HG02763 (cell line): ENCODE data around the gene NPLOC4.
"Not testable (repeated sequence)": the region's sequence is repeated elsewhere in the genome, so short reads cannot be mapped to it uniquely, and the experiment has no call there.

Source experiments
- ATAC-seq: cut with Tn5 transposase; IDR thresholded peaks from one replicate; pipeline ENCODE4 v1.9.1; 2021; ENCODE audit warnings: mild to moderate bottlenecking, moderate library complexity; ENCODE audit not compliant: unreplicated experiment

The NPLOC4 gene

DNA sequence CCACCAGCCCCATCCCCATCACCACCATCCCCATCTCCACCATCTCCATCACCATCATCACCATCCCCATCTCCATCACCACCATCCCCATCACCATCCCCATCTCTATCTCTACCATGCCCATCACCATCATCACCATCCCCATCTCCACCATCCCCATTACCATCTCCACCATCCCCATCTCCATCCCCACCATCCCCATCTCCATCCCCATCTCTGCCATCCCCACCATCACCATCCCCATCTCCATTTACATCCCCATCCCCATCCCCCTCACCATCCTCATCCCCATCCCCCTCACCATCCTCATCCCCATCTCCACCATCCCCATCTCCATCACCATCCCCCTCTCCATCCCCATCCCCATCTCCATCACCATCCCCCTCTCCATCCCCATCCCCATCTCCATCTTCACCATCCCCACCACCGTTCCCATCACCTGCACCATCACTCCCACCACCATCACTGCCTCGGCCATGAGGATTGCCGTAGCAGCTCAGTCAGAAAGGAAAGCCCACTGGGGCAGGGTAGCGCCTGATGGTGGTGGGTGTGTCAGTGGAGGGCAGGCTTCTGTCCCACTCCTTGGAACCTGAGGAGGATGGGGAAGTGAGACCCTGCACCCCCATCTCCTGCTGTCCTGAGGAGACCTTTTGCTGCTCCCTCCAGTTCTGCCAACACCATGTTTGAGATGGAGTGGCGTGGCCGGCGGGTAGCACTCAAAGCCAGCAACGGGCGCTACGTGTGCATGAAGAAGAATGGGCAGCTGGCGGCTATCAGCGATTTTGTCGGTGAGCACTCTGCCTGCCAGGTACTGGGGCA, 101.2 kb downstream of the NPLOC4 start:
- ATAC-seq, result no peak

DNA sequence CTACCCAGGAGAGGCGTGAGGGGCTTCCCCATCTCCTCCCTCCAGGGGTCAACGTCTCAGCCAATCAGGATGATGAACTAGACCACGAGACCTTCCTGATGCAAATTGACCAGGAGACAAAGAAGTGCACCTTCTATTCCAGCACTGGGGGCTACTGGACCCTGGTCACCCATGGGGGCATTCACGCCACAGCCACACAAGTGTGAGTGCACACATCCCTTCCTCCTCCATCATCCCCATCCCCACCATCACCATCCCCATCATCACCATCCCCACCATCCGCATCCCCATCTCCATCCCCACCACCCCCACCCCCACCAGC, 101.9 kb downstream of the NPLOC4 start:
- ATAC-seq, result no peak

DNA sequence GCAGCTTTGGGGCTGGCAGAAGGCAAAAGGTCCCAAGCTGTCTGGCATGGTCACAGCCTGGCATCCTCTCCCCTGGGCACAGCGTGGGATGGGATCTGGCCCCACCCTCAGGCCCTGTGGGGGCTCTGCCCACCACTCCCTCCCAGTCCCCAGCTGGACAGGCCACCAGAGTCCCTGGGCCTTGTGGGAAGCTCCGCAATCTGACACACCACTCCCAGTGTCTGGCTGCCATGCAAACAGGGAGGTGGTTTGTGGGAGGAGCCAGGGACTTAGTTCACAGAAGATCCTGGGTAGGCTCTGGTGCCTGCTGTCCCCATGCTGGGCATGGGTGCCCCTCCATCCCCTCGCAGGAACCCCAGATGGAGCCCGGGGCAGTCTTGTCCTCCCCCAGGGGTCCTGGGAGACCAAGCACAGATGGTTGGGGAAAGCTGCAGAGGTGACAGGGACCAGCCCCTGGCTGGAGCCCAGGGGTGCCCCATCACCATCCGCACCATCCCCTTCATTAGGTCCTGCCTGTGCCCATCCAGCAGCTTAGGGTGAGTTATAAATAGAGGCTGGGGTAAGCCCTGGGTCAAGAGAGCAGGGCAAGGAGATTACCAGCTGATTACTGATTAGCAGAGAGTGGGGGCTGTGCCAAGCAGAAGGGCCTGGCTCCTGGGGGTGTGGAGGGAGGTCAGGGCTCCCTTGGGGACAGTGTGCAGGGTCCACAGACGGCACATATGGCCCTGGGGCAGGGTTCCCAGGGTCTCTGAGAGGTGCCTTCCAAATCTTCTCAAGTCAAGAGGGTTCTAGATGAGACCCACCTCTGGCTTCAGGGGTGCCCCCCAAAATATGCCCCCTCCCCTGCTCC, 102.5 kb downstream of the NPLOC4 start:
- ATAC-seq, result no peak

DNA sequence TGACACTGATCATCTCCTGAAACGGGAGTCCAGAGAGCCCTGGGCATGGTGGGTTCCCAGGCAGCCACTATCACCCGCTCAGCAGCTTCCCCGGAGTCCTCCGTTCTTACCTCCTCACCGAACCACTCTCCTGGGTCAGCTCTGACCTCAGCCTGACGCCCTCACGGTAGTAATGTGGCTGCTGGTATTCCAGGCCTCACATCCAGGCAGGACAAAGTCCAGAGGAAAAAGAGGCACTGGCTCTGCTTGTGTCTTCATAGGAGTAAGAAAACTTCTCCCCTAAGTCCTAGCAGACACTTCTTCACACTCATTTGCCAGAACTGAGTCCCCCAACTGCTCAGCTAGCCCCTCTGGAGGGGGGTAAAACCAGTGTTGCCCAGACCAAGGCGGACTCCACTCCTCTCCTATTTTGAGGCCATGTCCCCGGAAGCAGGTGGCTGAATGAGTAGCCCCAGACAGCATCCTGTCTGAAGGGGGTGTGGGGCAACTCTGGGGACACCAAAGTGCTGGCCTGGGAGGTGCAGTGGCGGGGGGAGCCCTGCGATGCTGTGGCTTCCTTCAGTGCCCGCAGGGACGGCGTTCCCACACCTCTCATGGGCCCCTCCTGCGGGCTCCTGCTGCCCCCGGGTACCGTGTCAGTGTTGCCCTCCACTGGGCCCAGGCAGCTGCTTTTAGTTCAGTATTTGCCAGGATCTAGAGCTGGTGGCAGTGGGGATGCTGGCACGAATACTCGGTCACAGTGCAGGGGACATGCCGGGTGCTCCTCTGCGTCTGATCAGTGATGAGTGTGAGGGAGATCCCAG, 103.4 kb downstream of the NPLOC4 start:
- no peak for ATAC-seq

DNA sequence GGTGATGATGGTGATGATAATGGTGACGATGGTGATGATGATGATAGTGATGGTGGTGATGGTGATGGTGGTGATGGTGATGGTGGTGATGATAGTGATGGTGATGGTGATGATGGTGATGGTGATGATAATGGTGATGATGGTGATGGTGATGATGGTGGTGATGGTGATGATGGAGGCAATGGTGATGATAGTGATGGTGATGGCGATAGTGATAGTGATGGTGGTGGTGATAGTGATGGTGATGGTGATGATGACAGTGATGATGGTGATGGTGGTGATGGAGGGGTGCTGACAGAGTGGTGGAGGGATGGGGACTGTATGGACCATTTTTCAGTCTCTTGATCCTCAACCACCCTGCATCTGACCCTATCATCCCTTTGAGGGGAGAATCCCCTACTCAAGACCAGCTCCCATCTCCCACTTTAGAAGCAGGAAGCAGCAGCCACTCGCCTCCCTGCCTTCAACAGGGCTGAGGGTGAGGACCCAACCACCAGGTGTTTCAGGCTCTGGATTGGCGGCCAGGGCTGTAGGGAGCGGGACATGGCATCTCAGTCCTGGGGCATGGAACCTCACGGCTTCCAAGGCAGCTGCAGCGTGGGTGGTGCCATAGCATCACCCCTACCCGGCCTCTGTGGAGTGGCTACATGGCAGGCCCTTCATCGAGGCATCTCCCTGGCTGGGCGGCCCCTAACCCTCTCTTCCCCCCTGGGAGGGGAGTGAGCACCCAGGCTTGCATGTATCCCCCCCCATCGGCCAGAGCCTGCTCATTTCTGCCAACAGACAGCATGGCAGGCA, 104.2 kb downstream of the NPLOC4 start:
- ATAC-seq, result no peak

DNA sequence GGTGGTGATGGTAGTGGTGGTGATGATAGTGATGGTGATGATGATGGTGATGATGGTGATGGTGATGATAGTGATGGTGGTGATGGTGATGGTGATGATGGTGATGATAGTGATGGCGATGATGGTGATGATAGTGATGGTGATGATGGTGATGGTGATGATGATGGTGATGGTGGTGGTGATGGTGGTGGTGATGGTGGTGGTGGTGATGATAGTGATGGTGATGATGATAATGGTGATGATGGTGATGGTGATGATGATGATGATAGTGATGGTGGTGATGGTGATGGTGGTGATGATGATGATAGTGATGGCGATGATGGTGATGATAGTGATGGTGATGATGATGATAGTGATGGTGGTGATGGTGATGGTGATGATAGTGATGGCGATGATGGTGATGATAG, 104.9 kb downstream of the NPLOC4 start:
- not testable (repeated sequence) for ATAC-seq

DNA sequence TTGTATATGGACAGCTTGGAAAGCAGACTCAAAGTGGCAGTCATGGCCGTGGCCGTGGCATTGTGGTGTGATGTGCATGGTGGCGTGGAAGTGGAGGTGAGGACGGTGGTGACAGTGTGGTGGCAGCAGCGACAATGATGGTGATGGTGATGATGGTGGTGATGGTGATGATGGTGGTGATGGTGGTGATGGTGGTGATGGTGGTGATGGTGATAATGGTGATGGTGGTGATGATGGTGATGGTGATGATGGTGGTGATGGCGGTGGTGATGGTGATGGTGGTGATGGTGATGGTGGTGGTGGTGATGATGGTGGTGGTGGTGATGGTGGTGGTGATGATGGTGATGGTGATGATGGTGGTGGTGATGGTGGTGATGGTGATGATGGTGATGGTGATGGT, 105.9 kb downstream of the NPLOC4 start:
- ATAC-seq, result not testable (repeated sequence)

DNA sequence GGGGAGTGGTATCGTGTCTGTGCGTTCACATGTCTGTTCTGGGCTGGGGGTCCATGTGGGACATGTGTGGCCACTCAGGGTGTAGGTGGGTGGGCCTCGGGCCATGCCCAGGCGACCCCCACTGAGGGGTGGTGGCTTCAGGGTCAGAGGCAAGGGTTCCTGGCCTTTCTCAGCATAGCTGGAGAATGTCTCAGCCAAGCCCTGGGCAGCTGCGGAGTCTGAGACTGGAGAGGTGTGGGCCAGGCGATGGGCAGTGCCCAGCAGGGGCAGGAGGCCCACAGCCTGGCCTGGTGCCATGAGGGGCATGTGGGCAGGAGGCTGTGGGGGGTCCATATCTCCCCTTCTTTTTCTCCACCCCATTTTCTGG, 107.5 kb downstream of the NPLOC4 start:
- no peak for ATAC-seq

DNA sequence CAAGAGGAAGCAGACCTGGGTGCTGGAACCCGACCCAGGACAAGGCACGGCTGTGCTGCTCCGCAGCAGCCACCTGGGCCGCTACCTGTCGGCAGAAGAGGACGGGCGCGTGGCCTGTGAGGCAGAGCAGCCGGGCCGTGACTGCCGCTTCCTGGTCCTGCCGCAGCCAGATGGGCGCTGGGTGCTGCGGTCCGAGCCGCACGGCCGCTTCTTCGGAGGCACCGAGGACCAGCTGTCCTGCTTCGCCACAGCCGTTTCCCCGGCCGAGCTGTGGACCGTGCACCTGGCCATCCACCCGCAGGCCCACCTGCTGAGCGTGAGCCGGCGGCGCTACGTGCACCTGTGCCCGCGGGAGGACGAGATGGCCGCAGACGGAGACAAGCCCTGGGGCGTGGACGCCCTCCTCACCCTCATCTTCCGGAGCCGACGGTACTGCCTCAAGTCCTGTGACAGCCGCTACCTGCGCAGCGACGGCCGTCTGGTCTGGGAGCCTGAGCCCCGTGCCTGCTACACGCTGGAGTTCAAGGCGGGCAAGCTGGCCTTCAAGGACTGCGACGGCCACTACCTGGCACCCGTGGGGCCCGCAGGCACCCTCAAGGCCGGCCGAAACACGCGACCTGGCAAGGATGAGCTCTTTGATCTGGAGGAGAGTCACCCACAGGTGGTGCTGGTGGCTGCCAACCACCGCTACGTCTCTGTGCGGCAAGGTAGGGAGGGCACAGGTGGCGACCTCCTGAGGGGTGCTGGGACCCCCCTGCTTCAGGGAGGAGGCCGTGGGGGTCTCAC, 108.1 kb downstream of the NPLOC4 start:
- ATAC-seq, result no peak

DNA sequence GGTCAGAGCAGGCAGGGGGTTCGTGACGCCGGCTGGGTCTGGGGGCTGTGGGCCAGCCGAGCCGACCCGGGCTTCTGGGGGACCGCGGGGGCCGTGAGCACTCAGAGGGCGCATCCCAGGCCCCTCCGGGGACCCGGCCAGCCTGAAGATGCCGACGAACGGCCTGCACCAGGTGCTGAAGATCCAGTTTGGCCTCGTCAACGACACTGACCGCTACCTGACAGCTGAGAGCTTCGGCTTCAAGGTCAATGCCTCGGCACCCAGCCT, 108.6 kb downstream of the NPLOC4 start:
- ATAC-seq, result no peak

DNA sequence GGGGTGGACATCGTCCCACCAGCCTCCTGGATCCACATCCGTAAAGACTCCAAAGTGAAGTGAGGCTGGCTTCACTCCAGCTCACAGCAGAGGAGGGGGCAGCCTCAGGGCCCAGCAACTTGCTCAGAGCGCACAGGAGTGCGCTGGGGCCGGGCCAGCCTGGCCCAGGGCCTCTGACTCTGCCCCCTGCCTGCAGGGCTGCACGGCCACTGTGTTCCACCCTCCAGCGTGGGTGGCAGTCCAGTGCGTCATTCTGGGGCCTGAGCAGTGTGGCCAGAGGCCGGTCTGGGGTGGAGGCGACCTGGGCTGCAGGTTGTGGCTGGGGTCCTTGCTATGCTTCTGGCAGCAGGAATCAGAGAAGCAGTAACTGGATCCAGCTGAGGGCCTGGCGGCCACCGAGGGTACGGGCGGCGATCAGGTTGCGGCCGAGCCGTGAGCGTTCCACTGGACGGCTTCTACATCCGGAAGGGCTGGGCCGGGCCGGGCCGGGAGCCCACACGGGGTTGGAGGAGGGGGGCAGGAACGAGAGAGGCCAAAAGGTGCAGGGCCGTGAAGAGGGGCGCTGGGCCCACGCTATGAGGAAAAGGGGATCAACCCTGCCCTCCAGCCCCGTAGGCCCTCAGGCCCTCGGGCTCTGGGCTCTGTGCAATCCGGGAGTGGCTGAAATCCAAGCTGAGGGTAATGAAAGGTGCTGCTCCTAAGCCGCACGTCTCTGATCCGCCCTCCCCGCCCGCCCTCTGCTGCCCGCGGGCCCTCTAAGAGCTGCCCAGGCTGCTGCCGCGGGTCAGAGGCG, 109.1 kb downstream of the NPLOC4 start, which contains the start of gene FSCN2:
FSCN2 (plus strand) TSS at position 787 of the 793 bp plus-strand sequence. CDS start 155 bp downstream, outside the sequence.
- no peak for ATAC-seq

DNA sequence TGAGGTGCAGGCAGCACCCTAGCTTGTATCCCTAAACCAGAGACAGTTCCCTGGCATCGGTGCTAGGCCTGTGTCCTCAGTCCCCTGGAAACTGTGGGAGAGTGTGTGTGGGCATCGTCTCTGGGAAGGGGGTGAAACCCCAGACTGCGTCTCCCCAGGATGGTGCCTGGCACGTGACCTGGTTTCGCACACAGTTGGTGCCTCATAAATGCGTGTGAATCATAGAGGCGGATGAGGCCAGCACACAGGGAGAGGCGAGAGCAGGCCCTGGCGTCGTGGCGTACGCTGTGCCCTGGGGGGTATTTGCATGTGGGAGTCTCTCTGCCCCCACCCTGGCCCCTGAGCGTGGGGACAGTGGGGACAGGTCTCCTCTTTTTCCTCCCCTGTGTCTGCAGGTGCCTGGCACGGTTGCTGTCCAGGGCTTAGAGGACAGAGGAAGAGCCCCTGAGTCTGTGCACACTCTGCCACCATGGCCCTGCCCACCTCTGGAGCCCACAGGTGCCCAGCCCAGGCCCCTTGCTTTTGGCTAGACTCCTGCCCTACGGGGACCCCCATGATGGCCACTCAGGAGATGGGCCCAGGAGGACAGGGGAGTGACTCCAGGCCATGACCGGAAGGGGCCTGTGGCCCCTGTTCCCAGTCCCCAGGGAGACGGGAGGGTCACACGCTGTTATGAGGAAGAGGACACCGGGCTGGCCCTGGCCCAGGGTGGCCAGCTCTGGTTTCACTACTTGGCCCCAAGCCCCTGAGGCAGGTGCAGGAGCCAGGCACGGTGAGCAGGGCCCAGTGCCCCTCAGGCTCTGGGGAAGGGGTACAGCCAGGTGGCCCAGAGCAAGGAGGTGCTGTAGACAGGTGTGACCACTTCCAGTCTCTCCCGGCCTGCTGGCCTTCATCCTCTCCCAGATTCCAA, 110.0 kb downstream of the NPLOC4 start:
- ATAC-seq, result no peak

DNA sequence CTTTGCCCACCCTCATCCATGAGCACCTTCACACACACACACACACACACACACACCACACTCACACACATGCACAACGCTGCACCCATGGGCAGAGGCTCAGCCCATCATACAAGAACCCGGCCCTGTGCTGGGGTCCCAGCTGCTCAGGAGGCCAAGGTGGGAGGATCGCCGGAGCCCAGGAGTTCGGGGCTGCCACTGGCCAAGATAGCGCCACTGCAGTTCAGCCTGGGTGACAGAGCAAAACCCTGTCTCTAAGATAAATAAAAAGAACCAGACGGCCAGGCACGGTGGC, 112.1 kb downstream of the NPLOC4 start:
- no peak for ATAC-seq

DNA sequence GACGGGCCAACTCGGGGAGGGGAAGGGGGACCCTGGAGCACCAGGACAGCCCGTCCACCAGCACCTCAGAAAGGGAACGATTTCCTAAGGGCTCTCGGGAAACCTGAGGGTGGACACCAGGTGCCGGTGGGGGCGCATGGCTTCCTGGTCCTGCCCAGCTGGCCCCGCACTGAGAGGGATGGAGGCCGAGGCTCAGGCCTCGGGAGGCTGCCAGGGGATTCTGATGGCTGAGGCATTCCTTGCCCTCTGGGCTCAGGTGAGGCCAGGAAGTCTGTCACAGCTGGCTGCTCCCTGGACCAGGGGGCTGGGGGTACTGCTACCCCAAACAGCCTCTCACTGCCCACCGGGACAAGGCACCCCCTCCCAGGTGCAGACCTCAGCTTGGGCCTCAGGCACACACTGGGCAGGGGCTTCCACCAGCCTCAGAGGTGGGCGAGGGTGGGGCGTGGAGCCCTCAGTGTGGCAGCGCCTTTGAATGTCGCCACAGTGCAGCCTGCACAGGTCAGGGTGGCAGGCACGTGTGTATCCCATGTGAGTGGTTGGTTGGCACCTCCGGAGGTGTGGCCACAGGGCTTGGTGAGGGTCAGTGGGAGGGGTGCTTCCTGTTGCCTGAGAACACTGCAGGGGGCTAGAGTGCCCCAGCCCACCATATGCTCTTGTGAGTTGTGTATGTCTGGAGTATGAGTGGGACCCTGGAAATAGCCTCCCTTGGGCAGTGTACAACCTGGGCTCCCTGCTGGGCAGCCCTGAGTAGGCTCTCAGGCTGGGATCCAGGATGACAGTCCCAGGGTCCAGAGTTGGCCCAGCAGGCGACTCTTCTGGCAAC, 112.7 kb downstream of the NPLOC4 start:
- ATAC-seq, result no peak

DNA sequence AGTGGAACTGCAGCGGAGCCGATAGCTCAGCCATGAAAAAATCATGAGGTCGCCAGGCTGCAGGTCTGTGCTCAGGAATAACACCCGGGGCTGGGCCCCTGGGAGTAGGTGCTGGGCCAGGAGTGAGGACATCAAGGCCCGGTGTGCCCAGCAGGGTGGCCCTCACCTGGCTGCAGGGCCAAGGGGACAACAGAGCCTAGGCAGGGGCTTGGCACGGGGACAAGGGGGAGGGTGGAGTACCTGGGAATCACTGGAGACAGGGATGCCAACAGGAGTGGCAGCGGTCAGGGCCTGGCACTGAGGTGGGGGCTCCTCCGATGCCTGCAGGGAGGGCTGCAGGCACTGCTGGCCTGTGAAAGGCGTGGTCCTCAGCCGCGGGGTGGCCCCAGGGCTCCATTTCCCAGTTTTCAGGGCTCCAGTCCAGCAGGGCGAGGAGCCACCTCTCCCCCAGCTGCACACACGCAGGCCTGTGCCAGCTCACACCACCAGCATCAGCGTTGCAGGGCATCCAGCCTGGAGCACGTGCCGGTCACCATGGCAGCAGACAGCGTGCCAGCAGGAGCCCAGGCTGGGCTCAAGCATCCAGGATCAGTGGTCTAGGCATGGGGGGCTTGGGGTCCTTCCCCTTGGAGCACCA, 113.4 kb downstream of the NPLOC4 start:
- ATAC-seq, result no peak

DNA sequence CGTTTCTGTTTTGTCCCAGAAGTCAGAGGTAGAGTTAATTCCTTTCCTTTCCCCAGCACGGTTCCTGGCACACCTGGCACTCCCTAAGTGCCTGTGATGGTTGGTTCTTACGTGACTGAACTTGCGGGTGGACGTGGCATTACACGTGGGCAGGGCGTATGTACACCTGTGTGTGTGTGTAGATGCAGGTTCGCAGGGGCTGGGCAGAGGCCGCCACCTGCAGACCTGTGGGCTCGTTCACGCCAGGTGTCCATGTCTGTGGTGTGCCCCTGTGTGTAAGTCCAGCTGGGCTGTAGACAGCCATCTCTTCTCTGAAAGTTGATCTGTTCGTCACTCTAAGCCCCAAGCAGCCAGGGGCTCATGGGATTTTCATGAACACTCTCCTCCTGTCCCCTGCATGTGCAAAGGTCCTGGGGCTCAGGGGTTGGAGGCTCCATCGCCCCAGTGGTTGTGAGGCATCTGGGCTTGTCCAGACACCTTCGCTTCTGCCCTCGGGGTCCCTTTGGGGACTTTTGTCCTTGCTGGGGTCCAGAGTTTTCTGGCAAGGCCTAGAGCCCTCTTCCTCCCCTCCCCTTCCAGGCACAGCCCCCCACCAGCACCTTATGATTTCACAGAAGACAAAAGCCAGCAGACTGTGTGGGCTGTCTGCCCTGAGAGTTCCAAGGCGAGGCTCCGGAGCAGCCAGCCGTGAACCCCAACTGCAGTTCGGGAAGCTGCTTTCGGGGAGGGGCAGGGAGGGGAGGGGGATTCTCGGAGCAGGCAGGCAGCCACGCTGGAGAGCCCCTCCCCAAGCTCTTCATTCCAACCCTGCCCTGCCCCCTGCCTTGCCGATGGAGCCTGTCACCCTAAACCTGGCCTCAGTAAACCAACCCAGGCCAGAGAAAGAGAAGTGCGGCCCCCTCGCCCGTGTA, 114.2 kb downstream of the NPLOC4 start:
- ATAC-seq, result no peak
